Activated B cell treated with CpG ODN at 0.5 μM for 24 hours (primary cell): ENCODE results near the gene SYCE3. TPM values are rescaled to one million over a fixed set of nuclear protein-coding genes. Genes with fewer than 3 reads are reported as not detected.
A peak's percentile ranks its signal among the peaks of the same experiment; 100 is the strongest.

Experiments used
- ATAC-seq: fragments of 200-7000 bp; cut with Tn5 transposase; one replicate; pipeline ENCODE4 v1.10.0; 2021; ENCODE audit warnings: low read depth, mild to moderate bottlenecking, moderate library complexity
- CTCF ChIA-PET: fragments of 350-600 bp; sonication (Branson Sonifier 250); formaldehyde crosslinking; loops from one replicate; lab custom pipeline; 2021; ENCODE audit warnings: antibody characterized with exemption; lab: Charles Lee
- POLR2A ChIA-PET: fragments of 350-600 bp; sonication (Branson Sonifier 250); formaldehyde crosslinking; loops from one replicate; lab custom pipeline; 2021; ENCODE audit warnings: antibody characterized with exemption; lab: Charles Lee
- DNase-seq: peaks from one replicate; pipeline ENCODE4 v3.0.0; 2022
- H3K27ac Mint-ChIP-seq: one replicate; pipeline ENCODE4 v1.8.0; 2020; ENCODE audit warnings: mixed read lengths
- H3K27me3 Mint-ChIP-seq: one replicate; pipeline ENCODE4 v1.8.0; 2021; ENCODE audit warnings: mixed read lengths
- H3K36me3 Mint-ChIP-seq: one replicate; pipeline ENCODE4 v1.8.0; 2021; ENCODE audit warnings: low read depth, mixed read lengths
- H3K4me1 Mint-ChIP-seq: one replicate; pipeline ENCODE4 v1.8.0; 2021; ENCODE audit warnings: mixed read lengths
- H3K4me3 Mint-ChIP-seq: one replicate; pipeline ENCODE4 v1.8.0; 2020; ENCODE audit warnings: mild to moderate bottlenecking, mixed read lengths
- H3K9me3 Mint-ChIP-seq: one replicate; pipeline ENCODE4 v1.8.0; 2020; ENCODE audit warnings: mixed read lengths
- CTCF ChIP-seq: fragments of 200-600 bp; IDR thresholded peaks from one replicate; pipeline ENCODE4 v1.8.0; 2022; ENCODE audit warnings: antibody characterized with exemption, mild to moderate bottlenecking
- intact Hi-C: fragments of 100-400 bp; cut with micrococcal nuclease; formaldehyde crosslinking; loops from one replicate; pipeline ENCODE4 v1.15.1; 2024
- total RNA-seq: library from RNA; stranded (reverse); gene quantifications from 2 replicates; pipeline ENCODE4 v1.2.3, GENCODE V29; 2022

Gene SYCE3
- total RNA-seq, 1 donor from 2014 or later: not detected

GRCh38 chr22:50548040-50548920 is 14.4 kb downstream of the SYCE3 start:
- POLR2A ChIA-PET: interaction anchor here (0.7 to 16.7 kb wide), 15 partner anchors 9 to 80 kb away, joined by 3 to 946 read pairs (median 6); partner anchors contain the start of genes CHKB, LMF2, NCAPH2 and SCO2
- H3K27ac Mint-ChIP-seq: peak overlapping the region; percentile 65
- ATAC-seq: peak; percentile 45

GRCh38 chr22:50547263-50547985 is 15.3 kb downstream of the SYCE3 start:
- TF ChIP-seq CTCF: no peak
- Mint-ChIP-seq H3K9me3 (peaks cover 2% of the 10 kb centered on the region), H3K27me3 (no peaks in the 10 kb centered on the region), H3K36me3 (peaks cover 3% of the 10 kb centered on the region), H3K4me3 (no peak overlapping the region), H3K4me1 (peaks cover 39% of the 10 kb centered on the region), H3K27ac (no peak overlapping the region)
- ChIA-PET POLR2A (interaction anchor here (0.8 to 16.7 kb wide), 13 partner anchors 8 to 79 kb away, joined by 3 to 946 read pairs (median 8); partner anchors contain the start of genes CHKB, LMF2, NCAPH2 and SCO2), CTCF (interaction anchor here (1.1 to 1.9 kb wide), 4 partner anchors 16 to 74 kb away, joined by 3 to 14 read pairs (median 8); partner anchors contain the start of genes SCO2 and SYCE3)
- intact Hi-C loops: loop anchor here (10.0 kb wide), 1 partner anchor 583 kb away; the partner anchor contains the start of gene PIM3
- DNase-seq: no peak
- no peak for ATAC-seq

More at GRCh38 chr22:50548040-50548920, 14.4 kb downstream of the SYCE3 start:
- Mint-ChIP-seq H3K36me3 (no peaks in the 10 kb centered on the region), H3K27me3 (no peaks in the 10 kb centered on the region), H3K4me3 (peak overlapping the region; percentile 57), H3K4me1 (peaks cover 35% of the 10 kb centered on the region), H3K9me3 (no peaks in the 10 kb centered on the region)
- TF ChIP-seq CTCF: no peak
- CTCF ChIA-PET: interaction anchor here (0.9 to 1.9 kb wide), 7 partner anchors 9 to 296 kb away, joined by 3 to 15 read pairs (median 8); partner anchors contain the start of genes SCO2 and SYCE3
- intact Hi-C loops: loop anchor here (1.0 to 10.0 kb wide), 2 partner anchors 14 to 583 kb away; partner anchors contain the start of genes PIM3 and SYCE3
- peak; percentile 60 for DNase-seq

GRCh38 chr22:50546326-50547262 is 16.1 kb downstream of the SYCE3 start:
- ATAC-seq (no peak), DNase-seq (no peak)
- TF ChIP-seq CTCF: no peak
- intact Hi-C loops: loop anchor here (10.0 kb wide), 1 partner anchor 582 kb away; the partner anchor contains the start of gene PIM3
- POLR2A ChIA-PET: interaction anchor here (1.5 to 16.7 kb wide), 4 partner anchors 16 to 76 kb away, joined by 5 to 946 read pairs (median 18); partner anchors contain the start of genes CHKB, SCO2 and TYMP
- CTCF ChIA-PET: interaction anchor here (0.6 to 1.5 kb wide), 2 partner anchors 11 to 21 kb away, joined by 4 to 6 read pairs; partner anchors contain the start of gene SCO2
- H3K27ac Mint-ChIP-seq: no peak overlapping the region
- peaks cover 7% of the 10 kb centered on the region for H3K36me3 Mint-ChIP-seq
- H3K27me3 Mint-ChIP-seq: no peaks in the 10 kb centered on the region
- peaks cover 2% of the 10 kb centered on the region for H3K9me3 Mint-ChIP-seq
- peaks cover 47% of the 10 kb centered on the region for H3K4me1 Mint-ChIP-seq
- no peak overlapping the region for H3K4me3 Mint-ChIP-seq

- CTCF ChIA-PET: interaction anchor here (0.8 to 1.5 kb wide), 2 partner anchors 17 to 20 kb away, joined by 3 to 6 read pairs; partner anchors contain the start of genes SCO2 and SYCE3
- H3K36me3 Mint-ChIP-seq: peaks cover 7% of the 10 kb centered on the region
- POLR2A ChIA-PET: interaction anchor here (0.7 to 16.7 kb wide), 6 partner anchors 10 to 38 kb away, joined by 3 to 946 read pairs (median 6); partner anchors contain the start of genes CHKB, LMF2, NCAPH2 and SCO2
- peaks cover 2% of the 10 kb centered on the region for H3K9me3 Mint-ChIP-seq
- peak within 1 kb of the TSS; percentile 52 for H3K4me3 Mint-ChIP-seq
- no peak for DNase-seq
- ATAC-seq: no peak
- H3K27ac Mint-ChIP-seq: peak within 1 kb of the TSS; percentile 82
- H3K27me3 Mint-ChIP-seq: no peaks in the 10 kb centered on the region
- intact Hi-C loops: loop anchor here (10.0 kb wide), 1 partner anchor 581 kb away; the partner anchor contains the start of gene PIM3
- H3K4me1 Mint-ChIP-seq: peaks cover 55% of the 10 kb centered on the region
- TF ChIP-seq CTCF: no peak
Observed at GRCh38 chr22:50545522-50546325, 17.0 kb downstream of the SYCE3 start, which contains the start of gene KLHDC7B. TSS of gene KLHDC7B (plus strand) at chr22:50545899. CDS start at chr22:50546244, 345 bp downstream.
